ENCODE measurements around the gene WRNIP1.
A peak's percentile ranks its signal among the peaks of the same experiment; 100 is the strongest.

The WRNIP1 gene

GRCh38 chr6:2746557-2747061 lies 18.6 kb upstream of the WRNIP1 start:
- no peak for DNase-seq (ENCODE audit: low spot score)
- in situ Hi-C loops (cut with MboI; ENCODE audit: low pct_unique_long_range_greater_than_20kb, low sequenced_read_pairs, unreplicated experiment), result no loop called here
- no peak for TF ChIP-seq CTCF (IDR thresholded peaks at IDR 0.05; ENCODE audit: extremely low read depth, insufficient read depth, missing control alignments)

- in situ Hi-C loops (cut with MboI; ENCODE audit: low pct_unique_long_range_greater_than_20kb, low sequenced_read_pairs, unreplicated experiment), result no loop called here
- no peak for DNase-seq (ENCODE audit: low spot score)
- no peak for TF ChIP-seq CTCF (IDR thresholded peaks at IDR 0.05; ENCODE audit: extremely low read depth, insufficient read depth, missing control alignments)
Observed at GRCh38 chr6:2748183-2748582, 17.0 kb upstream of the WRNIP1 start.

GRCh38 chr6:2749969-2750600 lies 15.1 kb upstream of the WRNIP1 start:
- peak; percentile 55 for DNase-seq (ENCODE audit: low spot score)
- TF ChIP-seq CTCF (IDR thresholded peaks at IDR 0.05; ENCODE audit: extremely low read depth, insufficient read depth, missing control alignments), result peak; percentile 72
- in situ Hi-C loops (cut with MboI; ENCODE audit: low pct_unique_long_range_greater_than_20kb, low sequenced_read_pairs, unreplicated experiment), result no loop called here

- in situ Hi-C loops (cut with MboI; ENCODE audit: low pct_unique_long_range_greater_than_20kb, low sequenced_read_pairs, unreplicated experiment), result no loop called here
- TF ChIP-seq CTCF (IDR thresholded peaks at IDR 0.05; ENCODE audit: extremely low read depth, insufficient read depth, missing control alignments), result no peak
- no peak for DNase-seq (ENCODE audit: low spot score)
Observed at GRCh38 chr6:2750832-2751231, 14.4 kb upstream of the WRNIP1 start, which contains the start of gene MYLK4. Gene MYLK4 (minus strand): TSS chr6:2750922. CDS start chr6:2749294, 1,628 bp downstream.

- TF ChIP-seq CTCF (IDR thresholded peaks at IDR 0.05; ENCODE audit: extremely low read depth, insufficient read depth, missing control alignments), result no peak
- DNase-seq (ENCODE audit: low spot score), result no peak
- in situ Hi-C loops (cut with MboI; ENCODE audit: low pct_unique_long_range_greater_than_20kb, low sequenced_read_pairs, unreplicated experiment), result no loop called here
Observed at GRCh38 chr6:2751871-2752270, 13.3 kb upstream of the WRNIP1 start.

GRCh38 chr6:2752477-2753109 lies 12.6 kb upstream of the WRNIP1 start:
- no peak for DNase-seq (ENCODE audit: low spot score)
- no peak for TF ChIP-seq CTCF (IDR thresholded peaks at IDR 0.05; ENCODE audit: extremely low read depth, insufficient read depth, missing control alignments)
- in situ Hi-C loops (cut with MboI; ENCODE audit: low pct_unique_long_range_greater_than_20kb, low sequenced_read_pairs, unreplicated experiment), result no loop called here
